Glomerular visceral epithelial cell (primary cell): ENCODE data around the gene PCNX2.
"Not testable (repeated sequence)": the region's sequence is repeated elsewhere in the genome, so short reads cannot be mapped to it uniquely, and the experiment has no call there.

Experiments used
- DNase-seq: peaks from one replicate; pipeline ENCODE4 v3.0.0-alpha.2; 2016; ENCODE audit errors: extremely low spot score

Gene PCNX2

GRCh38 chr1:233102341-233102740 lies 193.2 kb downstream of the PCNX2 start:
- DNase-seq: no peak

GRCh38 chr1:233097959-233098580 lies 197.5 kb downstream of the PCNX2 start:
- DNase-seq: peak; percentile 85

- DNase-seq: no peak
Measured at GRCh38 chr1:233097546-233097945, 198.0 kb downstream of the PCNX2 start.

DNA sequence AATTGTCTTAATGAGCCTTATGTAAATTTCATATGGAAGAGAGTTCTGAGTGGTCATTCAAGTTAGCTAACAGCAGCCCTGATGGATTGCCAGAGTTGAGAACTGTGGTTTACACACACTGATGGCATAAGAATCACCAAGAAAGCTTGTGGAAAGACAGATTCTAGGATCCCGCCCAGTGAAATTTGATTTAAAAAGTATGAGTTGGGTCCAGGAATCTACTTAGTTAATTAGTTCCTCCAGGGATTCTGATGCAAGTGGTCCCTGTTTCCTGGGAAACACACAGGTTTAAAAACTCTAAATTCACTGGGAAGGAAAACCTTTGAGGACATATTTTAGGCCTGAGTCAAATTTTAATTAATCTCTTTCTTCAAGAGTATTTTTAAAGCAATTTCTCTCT lies 200.8 kb downstream of the PCNX2 start:
- DNase-seq: no peak

DNA sequence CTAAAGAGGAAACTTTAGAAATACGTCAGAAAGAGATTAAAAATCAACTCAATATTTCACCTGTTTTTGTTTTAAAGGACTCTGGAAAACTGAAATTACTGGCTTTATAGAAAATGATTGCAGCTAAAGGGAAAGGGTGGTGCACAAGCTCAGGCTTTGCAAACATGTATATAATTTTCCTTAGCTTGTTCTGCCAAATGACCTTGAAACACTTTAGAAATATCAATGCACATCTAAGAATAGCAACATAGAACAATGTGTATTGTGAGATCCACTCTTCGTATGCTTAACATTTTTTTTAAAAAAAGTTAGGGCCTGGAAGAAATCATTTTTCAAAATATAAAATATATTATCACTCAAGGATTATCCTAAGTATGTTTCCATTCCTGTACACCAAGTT lies 201.3 kb downstream of the PCNX2 start:
- no peak for DNase-seq

GRCh38 chr1:233090746-233091494 lies 204.6 kb downstream of the PCNX2 start:
- peak; percentile 38 for DNase-seq

DNA sequence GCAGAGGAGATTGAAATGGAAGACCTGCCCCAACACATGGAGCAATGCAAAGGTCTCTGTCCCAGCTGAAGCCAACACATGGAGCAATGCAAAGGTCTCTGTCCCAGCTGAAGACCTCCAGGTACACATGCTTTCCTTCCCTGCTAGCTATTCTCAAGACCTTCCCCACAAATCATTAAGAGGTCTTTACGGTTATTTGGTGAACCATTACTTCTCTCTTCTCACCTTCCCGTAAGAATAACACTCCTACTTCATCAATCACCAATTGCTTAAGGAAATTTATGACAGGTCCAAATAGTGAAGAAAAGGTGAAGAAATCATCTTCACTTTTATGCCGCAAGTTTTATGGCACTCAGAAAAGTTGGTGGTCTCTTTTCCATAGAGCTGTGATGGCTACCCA lies 206.3 kb downstream of the PCNX2 start:
- no peak for DNase-seq

DNA sequence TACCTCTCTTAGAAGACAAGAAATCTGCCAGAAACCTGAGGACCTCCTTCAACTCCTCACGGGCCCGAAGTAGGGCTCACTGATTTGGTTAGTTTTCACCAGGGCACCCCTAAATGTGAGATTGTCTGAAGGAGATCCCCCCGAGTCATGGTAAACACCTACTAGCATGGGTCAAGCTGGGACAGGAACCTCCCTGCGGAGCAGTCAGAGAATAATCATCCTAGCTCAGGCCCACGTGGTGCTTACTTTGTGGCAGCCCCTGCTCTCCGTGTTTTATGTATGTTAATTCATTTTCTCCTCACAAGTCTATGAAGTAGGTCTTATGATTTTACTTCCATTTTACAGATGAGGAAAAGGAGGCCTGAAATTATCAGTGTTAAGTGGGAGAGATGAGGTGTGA lies 206.9 kb downstream of the PCNX2 start:
- no peak for DNase-seq

GRCh38 chr1:233086961-233087881 lies 208.3 kb downstream of the PCNX2 start:
- DNase-seq: no peak

GRCh38 chr1:233085566-233085965 lies 210.0 kb downstream of the PCNX2 start:
- no peak for DNase-seq

DNA sequence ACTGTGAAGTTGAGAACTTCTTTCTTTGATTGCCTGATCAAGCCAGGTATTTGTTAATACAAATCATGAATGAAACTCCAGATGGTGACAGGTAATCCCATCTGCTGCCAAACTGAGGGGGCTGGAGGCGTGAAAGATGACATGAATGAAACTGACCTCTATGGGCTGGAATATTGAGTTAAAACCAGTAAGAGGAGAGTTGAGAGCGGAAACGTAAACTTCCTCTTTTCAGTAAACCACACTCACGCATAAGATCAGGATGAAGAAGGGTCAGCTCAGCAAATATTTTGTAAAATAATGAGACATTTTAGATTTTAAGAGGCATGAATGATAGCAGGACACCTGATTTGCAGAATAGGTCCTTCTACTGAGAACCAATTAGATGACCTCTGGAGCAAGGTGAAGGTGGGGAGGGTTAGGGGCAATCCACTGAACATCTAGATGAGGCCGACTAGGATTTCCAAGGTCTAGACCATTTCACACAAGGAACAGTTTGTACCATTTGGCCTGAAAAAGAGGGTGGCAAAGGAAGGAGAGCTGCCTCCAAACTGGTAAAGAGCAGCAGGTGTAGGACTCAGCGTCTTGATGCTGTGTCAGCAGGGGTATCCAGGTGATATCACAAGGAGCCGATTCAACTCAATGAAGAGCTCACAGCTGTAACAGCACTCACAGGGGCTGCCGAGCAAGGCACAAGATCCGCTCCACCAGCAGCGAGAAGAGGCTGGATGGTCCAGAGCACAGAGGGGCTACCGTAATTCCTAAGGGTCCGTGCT lies 212.6 kb downstream of the PCNX2 start:
- no peak for DNase-seq

DNA sequence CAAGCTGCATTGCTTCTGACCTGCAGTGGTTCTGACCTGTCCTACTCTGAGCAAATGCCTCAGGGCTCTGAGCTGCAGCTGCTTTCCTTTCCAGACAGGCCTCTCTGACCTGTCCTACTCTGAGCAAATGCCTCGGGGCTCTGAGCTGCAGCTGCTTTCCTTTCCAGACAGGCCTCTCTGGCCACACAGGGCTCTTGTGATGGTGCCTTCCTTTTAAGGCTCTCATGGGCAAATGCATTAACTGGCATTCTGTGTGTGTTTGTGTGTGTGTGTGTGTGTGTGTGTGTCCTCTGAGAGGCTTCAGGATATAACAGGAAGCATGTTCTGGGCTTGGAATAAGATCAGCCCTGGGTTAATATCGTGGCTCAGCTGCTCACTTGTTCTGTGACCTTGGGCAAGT lies 213.8 kb downstream of the PCNX2 start:
- DNase-seq: peak; percentile 38

DNA sequence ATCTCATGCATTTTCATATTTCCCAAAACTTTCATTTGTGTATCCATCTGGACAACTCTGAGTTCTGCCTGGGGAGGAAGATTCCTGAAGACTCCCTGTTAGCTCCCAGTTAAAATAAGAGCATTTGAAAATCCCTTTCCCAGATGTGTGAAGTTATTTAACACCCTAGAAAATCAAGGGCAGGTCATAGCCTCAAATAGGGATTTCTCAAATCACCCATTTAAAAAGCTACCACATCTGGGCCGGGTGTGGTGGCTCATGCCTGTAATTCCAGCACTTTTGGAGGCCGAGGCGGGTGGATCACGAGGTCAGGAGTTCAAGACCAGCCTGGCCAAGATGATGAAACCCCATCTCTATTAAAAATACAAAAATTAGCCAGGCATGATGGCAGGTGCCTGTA lies 214.7 kb downstream of the PCNX2 start:
- DNase-seq: not testable (repeated sequence)

DNA sequence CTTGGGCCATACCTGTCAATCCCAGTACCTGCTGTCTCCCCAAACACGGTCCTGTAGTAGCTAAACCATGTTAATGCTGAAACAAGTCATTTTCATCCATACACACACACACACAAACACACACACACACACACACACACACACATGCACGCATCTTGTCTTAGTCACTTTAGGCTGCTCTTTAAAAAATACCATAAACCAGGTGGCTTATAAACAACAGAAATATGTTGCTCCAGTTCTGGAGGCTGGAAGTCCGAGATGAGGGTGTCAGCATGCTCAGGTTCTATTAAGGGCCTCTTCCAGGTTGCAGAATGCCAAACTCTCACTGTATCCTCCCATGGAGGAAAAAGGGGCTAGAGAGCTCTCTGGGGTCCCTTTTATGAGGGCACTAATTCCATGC lies 215.2 kb downstream of the PCNX2 start:
- no peak for DNase-seq

- DNase-seq: no peak
Measured at GRCh38 chr1:233079574-233079973, 216.0 kb downstream of the PCNX2 start.

DNA sequence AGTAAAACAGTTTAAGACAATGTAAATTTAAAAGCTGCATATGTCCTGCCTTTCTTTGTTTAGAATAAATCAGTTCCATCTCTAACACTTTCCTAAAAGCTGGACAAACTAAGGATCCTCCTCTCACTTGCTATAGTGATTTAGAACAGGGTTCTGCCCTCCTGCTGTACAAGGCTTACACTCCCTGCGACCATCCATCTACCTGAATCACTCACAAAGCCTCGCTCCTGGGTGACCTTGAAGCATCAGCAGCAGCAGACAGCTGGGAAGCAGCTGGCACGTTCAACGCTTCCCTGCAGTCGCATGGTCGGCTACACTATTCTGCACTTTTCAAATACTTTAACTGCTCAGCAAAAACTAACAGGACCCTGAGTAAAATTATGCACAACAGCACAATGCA lies 217.1 kb downstream of the PCNX2 start:
- no peak for DNase-seq

DNA sequence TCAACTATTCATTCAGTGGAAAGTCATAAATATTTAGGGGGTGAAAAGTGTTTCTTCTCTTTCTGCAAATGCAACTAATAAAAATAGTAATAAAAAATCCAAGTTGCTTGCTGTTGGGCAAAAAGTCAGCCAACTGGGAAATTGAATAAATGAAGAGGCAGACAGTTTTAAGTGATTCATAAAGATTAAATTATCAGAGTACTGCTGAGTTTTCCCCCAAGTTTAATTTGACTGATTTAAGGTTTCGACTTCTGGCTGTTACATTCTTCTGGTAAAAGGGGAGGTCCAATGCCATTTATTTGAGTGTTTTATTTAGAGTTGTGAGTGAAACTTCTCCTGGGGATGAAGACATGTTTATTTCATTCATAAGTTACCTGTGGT lies 219.6 kb downstream of the PCNX2 start:
- no peak for DNase-seq

DNA sequence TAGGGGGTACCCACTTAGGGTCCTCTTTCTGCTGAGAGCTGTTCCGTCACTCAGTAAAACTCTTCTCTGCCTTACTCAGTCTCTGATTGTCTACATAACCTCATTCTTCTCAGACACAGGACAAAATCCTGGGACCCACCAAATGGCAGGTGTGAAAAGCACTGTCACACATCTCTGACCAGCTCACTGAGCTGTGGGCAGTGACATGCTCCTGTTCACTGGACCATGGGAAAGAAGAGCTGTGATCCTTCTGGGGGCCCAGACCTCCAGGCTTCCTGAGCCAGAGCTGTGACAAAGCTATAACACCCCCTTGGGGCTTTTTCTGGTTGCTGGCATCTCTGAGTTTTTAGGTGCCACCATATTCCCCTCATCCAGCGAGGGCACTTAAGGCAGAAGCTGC lies 229.4 kb downstream of the PCNX2 start:
- peak; percentile 41 for DNase-seq

DNA sequence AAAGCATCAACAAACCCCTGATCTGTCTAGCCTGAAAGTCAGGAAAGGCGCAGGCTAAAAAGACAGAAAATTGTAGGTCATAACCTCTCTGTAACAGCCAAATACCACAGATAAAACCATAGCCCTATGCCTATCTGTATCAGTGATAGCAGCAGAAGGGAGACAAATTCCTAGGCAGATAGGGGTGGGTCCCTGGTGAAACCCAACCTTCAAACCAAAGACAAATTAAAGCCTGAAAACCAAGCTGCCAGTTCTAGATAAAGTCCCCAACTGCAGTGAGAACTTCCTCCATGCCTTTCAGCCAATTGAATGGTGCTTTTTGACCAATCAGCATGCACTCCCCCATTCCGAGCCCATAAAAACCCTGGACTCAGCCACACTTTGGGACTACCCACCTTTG lies 229.8 kb downstream of the PCNX2 start:
- no peak for DNase-seq

DNA sequence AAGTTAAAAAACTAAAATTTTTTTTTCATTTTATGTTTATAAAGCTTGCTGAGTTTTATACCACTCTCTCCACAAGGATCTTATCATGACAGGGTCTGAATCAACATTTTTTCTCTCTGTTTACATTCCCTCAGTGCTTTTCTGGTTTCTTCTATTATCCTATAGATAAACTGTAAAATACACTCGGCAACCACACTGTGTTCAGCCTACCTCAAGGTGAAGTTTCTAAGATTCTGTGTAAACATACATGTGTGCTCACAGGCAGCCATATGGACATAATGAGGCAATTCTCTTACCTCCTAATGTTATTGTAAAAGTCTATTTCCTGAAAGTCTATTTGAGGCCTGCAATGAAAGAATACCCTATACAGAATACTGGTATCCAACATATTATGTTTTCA lies 230.5 kb downstream of the PCNX2 start:
- DNase-seq: no peak

GRCh38 chr1:233063462-233063861 lies 232.1 kb downstream of the PCNX2 start:
- no peak for DNase-seq

- DNase-seq: no peak
Measured at GRCh38 chr1:233061265-233061664, 234.3 kb downstream of the PCNX2 start.
